HFFc6 (cell line): ENCODE data around the gene KREMEN2. TPM values are rescaled to one million over a fixed set of nuclear protein-coding genes. Genes with fewer than 3 reads are reported as not detected.
A peak's percentile ranks its signal among the peaks of the same experiment; 100 is the strongest.

Experiments
- DNase-seq: peaks from one replicate; pipeline ENCODE4 v3.0.0-alpha.2; 2018
- H3K27ac Mint-ChIP-seq: 2 replicates; pipeline ENCODE4 v1.8.0; 2020; ENCODE audit warnings: mild to moderate bottlenecking, mixed read lengths
- H3K27me3 Mint-ChIP-seq: 2 replicates; pipeline ENCODE4 v1.8.0; 2021; ENCODE audit warnings: mild to moderate bottlenecking, moderate library complexity, mixed read lengths; ENCODE audit not compliant: insufficient read depth
- H3K36me3 Mint-ChIP-seq: 2 replicates; pipeline ENCODE4 v1.8.0; 2021; ENCODE audit warnings: low read depth, mixed read lengths
- H3K4me1 Mint-ChIP-seq: 2 replicates; pipeline ENCODE4 v1.8.0; 2020; ENCODE audit warnings: low read depth, mixed read lengths
- H3K4me3 Mint-ChIP-seq: 2 replicates; pipeline ENCODE4 v1.8.0; 2020; ENCODE audit warnings: mild to moderate bottlenecking, moderate library complexity, mixed read lengths
- H3K9me3 Mint-ChIP-seq: 2 replicates; pipeline ENCODE4 v1.8.0; 2020; ENCODE audit warnings: mild to moderate bottlenecking, mixed read lengths
- CTCF ChIP-seq: fragments of 200-600 bp; sonication (generic); IDR thresholded peaks from 2 replicates; pipeline ENCODE4 v1.5.0; 2021; ENCODE audit warnings: antibody characterized with exemption, mild to moderate bottlenecking
- total RNA-seq, 6 experiments: library from RNA; stranded (reverse); fragmentation: NEBNext Ultra II Directional; extraction: Animal tissue kit (Norgen Biotek cat#: 25700); gene quantifications; 2 replicates in 1 of 6; 3 replicates in 5 of 6; pipeline ENCODE4 v1.2.3, GENCODE V29; 2021

The KREMEN2 gene
- total RNA-seq, 6 experiments from 2014 or later, result not detected

GRCh38 chr16:3009568-3010390, 45.7 kb downstream of the KREMEN2 start:
- Mint-ChIP-seq H3K27ac (no peak overlapping the region), H3K27me3 (peaks cover 25% of the 10 kb centered on the region), H3K4me3 (no peak overlapping the region), H3K9me3 (no peaks in the 10 kb centered on the region), H3K36me3 (no peaks in the 10 kb centered on the region), H3K4me1 (peaks cover 18% of the 10 kb centered on the region)
- no peak for TF ChIP-seq CTCF
- DNase-seq, result no peak

- no peak for DNase-seq
- Mint-ChIP-seq H3K9me3 (no peaks in the 10 kb centered on the region), H3K36me3 (no peaks in the 10 kb centered on the region), H3K27me3 (peaks cover 25% of the 10 kb centered on the region), H3K27ac (no peak overlapping the region), H3K4me1 (peaks cover 18% of the 10 kb centered on the region), H3K4me3 (no peak overlapping the region)
- TF ChIP-seq CTCF, result no peak
These were observed 46.4 kb downstream of the KREMEN2 start for GRCh38 chr16:3010510-3010909.

GRCh38 chr16:3012246-3012645, 48.2 kb downstream of the KREMEN2 start:
- H3K4me3 Mint-ChIP-seq, result no peak overlapping the region

GRCh38 chr16:3012828-3013420, 48.8 kb downstream of the KREMEN2 start, which contains the start of gene CLDN9:
CLDN9 (plus strand) TSS chr16:3012923; CDS start chr16:3013363, 440 bp downstream.
- DNase-seq, result no peak
- TF ChIP-seq CTCF, result no peak
- Mint-ChIP-seq H3K27me3 (peaks cover 27% of the 10 kb centered on the region), H3K4me1 (peaks cover 17% of the 10 kb centered on the region), H3K4me3 (no peak within 1 kb of the TSS), H3K9me3 (no peaks in the 10 kb centered on the region), H3K27ac (no peak within 1 kb of the TSS), H3K36me3 (no peaks in the 10 kb centered on the region)

More at GRCh38 chr16:3012246-3012645, 48.2 kb downstream of the KREMEN2 start:
- Mint-ChIP-seq H3K9me3 (no peaks in the 10 kb centered on the region), H3K36me3 (no peaks in the 10 kb centered on the region), H3K4me1 (peaks cover 18% of the 10 kb centered on the region), H3K27ac (no peak overlapping the region), H3K27me3 (peaks cover 27% of the 10 kb centered on the region)
- DNase-seq, result no peak
- no peak for TF ChIP-seq CTCF

- Mint-ChIP-seq H3K4me1 (peaks cover 12% of the 10 kb centered on the region), H3K4me3 (no peak overlapping the region), H3K27me3 (peaks cover 27% of the 10 kb centered on the region), H3K9me3 (no peaks in the 10 kb centered on the region), H3K27ac (no peak overlapping the region), H3K36me3 (no peaks in the 10 kb centered on the region)
- TF ChIP-seq CTCF, result peak; percentile 39
- DNase-seq, result no peak
These were observed 49.4 kb downstream of the KREMEN2 start for GRCh38 chr16:3013491-3013951.
